Activated naive CD8-positive, alpha-beta T cell treated with anti-CD3 and anti-CD28 coated beads, Interleukin-2, amount 10 ng/mL, durations not matched to agents 7 days and 5 days (primary cell): Measurements from ENCODE around the gene NLRP7. TPM values are rescaled to one million over a fixed set of nuclear protein-coding genes. Genes with fewer than 3 reads are reported as not detected.

Experiments
- ATAC-seq: fragments of 150-1000 bp; cut with Tn5 transposase; one replicate; pipeline ENCODE4 v1.10.0; 2021; ENCODE audit warnings: low read depth, moderate library complexity
- POLR2A ChIA-PET: fragments of 350-600 bp; sonication (Branson Sonifier 250); formaldehyde crosslinking; loops from one replicate; lab custom pipeline; 2021; ENCODE audit warnings: antibody characterized with exemption; lab: Charles Lee
- DNase-seq: peaks from one replicate; pipeline ENCODE4 v3.0.0; 2021
- H3K27ac Mint-ChIP-seq: one replicate; pipeline ENCODE4 v1.8.0; 2022; ENCODE audit warnings: mild to moderate bottlenecking, mixed read lengths
- H3K27me3 Mint-ChIP-seq: one replicate; pipeline ENCODE4 v1.8.0; 2022; ENCODE audit warnings: mild to moderate bottlenecking, moderate library complexity, mixed read lengths
- H3K36me3 Mint-ChIP-seq: one replicate; pipeline ENCODE4 v1.8.0; 2021; ENCODE audit warnings: mild to moderate bottlenecking, mixed read lengths
- H3K4me1 Mint-ChIP-seq: one replicate; pipeline ENCODE4 v1.8.0; 2021; ENCODE audit warnings: mixed read lengths
- H3K4me3 Mint-ChIP-seq: one replicate; pipeline ENCODE4 v1.8.0; 2022; ENCODE audit warnings: mild to moderate bottlenecking, moderate library complexity, mixed read lengths
- H3K9me3 Mint-ChIP-seq: one replicate; pipeline ENCODE4 v1.8.0; 2021; ENCODE audit warnings: mixed read lengths
- total RNA-seq, 2 experiments: library from RNA; stranded (reverse); gene quantifications; one replicate each; pipeline ENCODE4 v1.2.3, GENCODE V29; 2021

Gene NLRP7
- total RNA-seq, 2 experiments from 2014 or later: not detected

- Mint-ChIP-seq H3K36me3 (no peaks in the 10 kb centered on the region), H3K4me1 (peaks cover 9% of the 10 kb centered on the region), H3K27ac (peak overlapping the region; percentile 90), H3K27me3 (peaks cover 20% of the 10 kb centered on the region), H3K9me3 (no peaks in the 10 kb centered on the region), H3K4me3 (no peak overlapping the region)
- no peak for DNase-seq
- ATAC-seq: peak; percentile 8
- POLR2A ChIA-PET: interaction anchor here (1.2 kb wide), 1 partner anchor 197 kb away, joined by 3 read pairs; no protein-coding TSS in a partner anchor
These were observed 64.1 kb downstream of the NLRP7 start for GRCh38 chr19:54883228-54883627.

- ATAC-seq: peak; percentile 87
- peak overlapping the region; percentile 76 for H3K4me3 Mint-ChIP-seq
These were observed 64.6 kb downstream of the NLRP7 start for GRCh38 chr19:54882758-54883157.

GRCh38 chr19:54881884-54882283 is 65.4 kb downstream of the NLRP7 start:
- Mint-ChIP-seq H3K27ac (no peak overlapping the region), H3K4me1 (peaks cover 9% of the 10 kb centered on the region), H3K27me3 (peaks cover 32% of the 10 kb centered on the region), H3K9me3 (no peaks in the 10 kb centered on the region), H3K36me3 (no peaks in the 10 kb centered on the region), H3K4me3 (no peak overlapping the region)
- POLR2A ChIA-PET: interaction anchor here (0.9 to 1.7 kb wide), 4 partner anchors 160 to 278 kb away, joined by 3 to 8 read pairs (median 4); partner anchors contain the start of gene RDH13
- ATAC-seq: no peak
- no peak for DNase-seq

More at GRCh38 chr19:54882758-54883157, 64.6 kb downstream of the NLRP7 start:
- peak overlapping the region; percentile 90 for H3K27ac Mint-ChIP-seq
- peaks cover 9% of the 10 kb centered on the region for H3K4me1 Mint-ChIP-seq
- no peaks in the 10 kb centered on the region for H3K9me3 Mint-ChIP-seq
- peaks cover 24% of the 10 kb centered on the region for H3K27me3 Mint-ChIP-seq
- POLR2A ChIA-PET: interaction anchor here (1.2 to 1.7 kb wide), 2 partner anchors 159 to 198 kb away, joined by 3 to 8 read pairs; no protein-coding TSS in a partner anchor
- no peaks in the 10 kb centered on the region for H3K36me3 Mint-ChIP-seq
- DNase-seq: peak; percentile 45

- no peaks in the 10 kb centered on the region for H3K9me3 Mint-ChIP-seq
- POLR2A ChIA-PET: no interaction called here
- H3K4me3 Mint-ChIP-seq: no peak overlapping the region
- H3K27ac Mint-ChIP-seq: no peak overlapping the region
- DNase-seq (no peak), ATAC-seq (no peak)
- H3K27me3 Mint-ChIP-seq: peaks cover 45% of the 10 kb centered on the region
- H3K4me1 Mint-ChIP-seq: peaks cover 14% of the 10 kb centered on the region
- H3K36me3 Mint-ChIP-seq: no peaks in the 10 kb centered on the region
These were observed 69.9 kb downstream of the NLRP7 start for GRCh38 chr19:54877471-54877870.

GRCh38 chr19:54875506-54875905 is 71.8 kb downstream of the NLRP7 start:
- no peaks in the 10 kb centered on the region for H3K9me3 Mint-ChIP-seq
- H3K4me3 Mint-ChIP-seq: no peak overlapping the region
- peaks cover 9% of the 10 kb centered on the region for H3K4me1 Mint-ChIP-seq
- H3K36me3 Mint-ChIP-seq: no peaks in the 10 kb centered on the region
- peaks cover 37% of the 10 kb centered on the region for H3K27me3 Mint-ChIP-seq
- ATAC-seq: peak; percentile 36
- no peak for DNase-seq
- POLR2A ChIA-PET: no interaction called here
- no peak overlapping the region for H3K27ac Mint-ChIP-seq

GRCh38 chr19:54873990-54874389 is 73.3 kb downstream of the NLRP7 start, which contains the start of gene FCAR:
Gene FCAR, plus strand, starts transcription at chr19:54874235. Its CDS starts 55 bp downstream, at chr19:54874290.
- H3K4me1 Mint-ChIP-seq: peaks cover 9% of the 10 kb centered on the region
- no peaks in the 10 kb centered on the region for H3K9me3 Mint-ChIP-seq
- POLR2A ChIA-PET: no interaction called here
- DNase-seq (no peak), ATAC-seq (no peak)
- no peak within 1 kb of the TSS for H3K27ac Mint-ChIP-seq
- H3K27me3 Mint-ChIP-seq: peaks cover 32% of the 10 kb centered on the region
- no peak within 1 kb of the TSS for H3K4me3 Mint-ChIP-seq
- H3K36me3 Mint-ChIP-seq: no peaks in the 10 kb centered on the region

Other genes with a start within 250 kb of the NLRP7 start
- gene KIR3DL3, start 223.1 kb downstream of the NLRP7 start, total RNA-seq: not detected
- under 1 TPM in 1 of 2 experiments, not detected in 1; 0.20 TPM for gene KIR2DL3, start 209.0 kb downstream of the NLRP7 start, total RNA-seq
- gene KIR2DL1, start 177.7 kb downstream of the NLRP7 start, total RNA-seq: not detected
- gene KIR2DL4, start 143.9 kb downstream of the NLRP7 start, total RNA-seq: not detected
- under 1 TPM in 1 of 2 experiments, not detected in 1; 0.23 TPM for gene KIR3DL1, start 131.1 kb downstream of the NLRP7 start, total RNA-seq
- under 1 TPM in 1 of 2 experiments, not detected in 1; 0.17 TPM for gene KIR2DS4, start 114.9 kb downstream of the NLRP7 start, total RNA-seq
- gene KIR3DL2, start 97.1 kb downstream of the NLRP7 start, total RNA-seq: under 1 TPM; 0.23 to 0.36 TPM
- under 1 TPM in 1 of 2 experiments, not detected in 1; 0.19 TPM for gene FCAR, start 73.3 kb downstream of the NLRP7 start, total RNA-seq
- gene NCR1, start 41.4 kb downstream of the NLRP7 start, total RNA-seq: under 1 TPM; 0.34 to 0.50 TPM
- 10 to 100 TPM; 39.3 to 47.7 TPM for gene NLRP2, start 18.8 kb upstream of the NLRP7 start, total RNA-seq
- gene GP6, start 90.7 kb upstream of the NLRP7 start, total RNA-seq: under 1 TPM in 1 of 2 experiments, not detected in 1; 0.25 TPM
- 10 to 100 TPM; 25.9 to 28.6 TPM for gene RDH13, start 115.6 kb upstream of the NLRP7 start, total RNA-seq
- gene EPS8L1, start 128.3 kb upstream of the NLRP7 start, total RNA-seq: 1 to 10 TPM; 5.1 to 7.6 TPM
- 100 to 1,000 TPM; 147 to 157 TPM for gene PPP1R12C, start 170.1 kb upstream of the NLRP7 start, total RNA-seq
- not detected for gene TNNT1, start 201.7 kb upstream of the NLRP7 start, total RNA-seq
- gene TNNI3, start 210.2 kb upstream of the NLRP7 start, total RNA-seq: not detected
- gene DNAAF3, start 219.1 kb upstream of the NLRP7 start, total RNA-seq: under 1 TPM in 1 of 2 experiments, not detected in 1; 0.65 TPM
- under 1 TPM in 1 of 2 experiments, not detected in 1; 0.39 TPM for gene SYT5, start 232.8 kb upstream of the NLRP7 start, total RNA-seq